Measurements from ENCODE around the gene ZSCAN21. TPM values are rescaled to one million over a fixed set of nuclear protein-coding genes. Genes with fewer than 3 reads are reported as not detected.

ZSCAN21 gene
- total and polyA plus RNA-seq, 10 of the 15 experiments (the other 5 are each of a cell fraction or from before 2014, with no cell fraction given): 1.9 to 9.6 (median 7.1) TPM

DNA sequence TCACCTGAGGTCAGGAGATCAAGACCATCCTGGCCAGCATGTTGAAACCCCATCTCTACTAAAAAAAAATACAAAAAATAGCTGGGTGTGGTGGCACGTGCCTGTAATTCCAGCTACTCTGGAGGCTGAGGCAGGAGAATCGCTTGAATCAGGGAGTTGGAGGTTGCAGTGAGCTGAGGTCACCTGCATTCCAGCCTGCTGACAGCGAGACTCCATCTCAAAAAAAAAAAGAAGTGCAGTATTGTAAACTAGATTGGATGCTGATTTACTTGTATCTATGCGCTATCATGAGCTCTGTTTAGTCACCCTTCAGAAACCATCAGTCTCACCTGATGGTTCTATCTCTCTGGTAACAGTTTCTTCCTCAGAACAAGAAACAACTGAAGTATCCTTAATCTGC, 13.8 kb downstream of the ZSCAN21 start:
- no peaks in the 10 kb centered on the region for H4K20me1 ChIP-seq (ENCODE audit: control insufficient read depth, insufficient read depth)
- H3K27ac ChIP-seq (ENCODE audit: control insufficient read depth, insufficient read depth): no peak overlapping the region
- ChIA-PET SMC1A (ENCODE audit: uncharacterized antibody, unreplicated experiment) (interaction anchor here (1.0 kb wide), 1 partner anchor 10 kb away, joined by 3 read pairs; no protein-coding TSS in a partner anchor), RAD21 (ENCODE audit: unreplicated experiment) (no interaction called here), POLR2A (interaction anchor here (0.6 to 1.0 kb wide), 2 partner anchors 13 to 32 kb away, joined by 3 to 4 read pairs; no protein-coding TSS in a partner anchor), CTCF (interaction anchor here (0.6 to 1.9 kb wide), 8 partner anchors 10 to 84 kb away, joined by 3 to 5 read pairs (median 3); no protein-coding TSS in a partner anchor)
- WGBS (ENCODE audit: insufficient coverage, insufficient replicate concordance, low lambda C conversion rate, missing lambda C conversion rate): 95% methylated on average over 4 of the region's 4 CpGs
- H2AFZ ChIP-seq (ENCODE audit: control insufficient read depth, low read depth, low read length): no peak overlapping the region
- H3K9me3 ChIP-seq (replicated peaks; ENCODE audit: control insufficient read depth, insufficient read depth, low read length): no peaks in the 10 kb centered on the region
- no peak for DNase-seq (ENCODE audit: low read depth, low spot score)
- H3K4me3 ChIP-seq: no peak overlapping the region
- no peak for FAIRE-seq
- in situ Hi-C loops (cut with MboI) (no loop called here), intact Hi-C loops (cut with micrococcal nuclease; ENCODE audit: unreplicated experiment) (no loop called here)
- no peaks in the 10 kb centered on the region for H3K79me2 ChIP-seq (ENCODE audit: control insufficient read depth, insufficient read depth, low read length)
- peaks cover 2 to 12% of the 10 kb centered on the region in 2 experiments; a peak in 2 of 4 replicates for H3K36me3 ChIP-seq (ENCODE audit: control insufficient read depth in 2 of 2, insufficient read depth in 2 of 2, low read length in 1 of 2)
- no TSS peak for BruUV-seq (replicated peaks)
- H3K27me3 ChIP-seq (replicated peaks in 1 of 2; ENCODE audit: control insufficient read depth in 2 of 2, insufficient read depth in 2 of 2, low read length in 1 of 2): no peaks in the 10 kb centered on the region
- TF ChIP-seq NFXL1 (IDR thresholded peaks at IDR 0.05; ENCODE audit: borderline replicate concordance) (no peak), ZBED1 (IDR thresholded peaks at IDR 0.05; ENCODE audit: borderline replicate concordance) (no peak), DPF2 (IDR thresholded peaks at IDR 0.05) (no peak)
- no peaks in the 10 kb centered on the region for H3K4me1 ChIP-seq (ENCODE audit: control insufficient read depth, insufficient read depth, low read length)
- H3K4me2 ChIP-seq (ENCODE audit: control insufficient read depth, insufficient read depth): no peak overlapping the region
- no peak overlapping the region for H3K9ac ChIP-seq (ENCODE audit: control insufficient read depth, insufficient read depth, low read length)
- ATAC-seq: no peak

DNA sequence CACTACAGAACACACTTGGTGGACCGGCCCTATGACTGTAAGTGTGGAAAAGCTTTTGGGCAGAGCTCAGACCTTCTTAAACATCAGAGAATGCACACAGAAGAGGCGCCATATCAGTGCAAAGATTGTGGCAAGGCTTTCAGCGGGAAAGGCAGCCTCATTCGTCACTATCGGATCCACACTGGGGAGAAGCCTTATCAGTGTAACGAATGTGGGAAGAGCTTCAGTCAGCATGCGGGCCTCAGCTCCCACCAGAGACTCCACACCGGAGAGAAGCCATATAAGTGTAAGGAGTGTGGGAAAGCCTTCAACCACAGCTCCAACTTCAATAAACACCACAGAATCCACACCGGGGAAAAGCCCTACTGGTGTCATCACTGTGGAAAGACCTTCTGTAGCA, 14.6 kb downstream of the ZSCAN21 start:
- no peak for TF ChIP-seq CREM (IDR thresholded peaks at IDR 0.05; ENCODE audit: low read depth)
- TF ChIP-seq CBX5 (IDR thresholded peaks at IDR 0.05; ENCODE audit: low read depth): no peak
- ChIA-PET CTCF (interaction anchor here (0.8 to 1.9 kb wide), 5 partner anchors 11 to 43 kb away, joined by 3 to 5 read pairs (median 3); no protein-coding TSS in a partner anchor), RAD21 (ENCODE audit: unreplicated experiment) (no interaction called here), SMC1A (ENCODE audit: uncharacterized antibody, unreplicated experiment) (interaction anchor here (0.6 kb wide), 1 partner anchor 10 kb away, joined by 3 read pairs; no protein-coding TSS in a partner anchor), POLR2A (interaction anchor here (1.0 kb wide), 1 partner anchor 12 kb away, joined by 3 read pairs; no protein-coding TSS in a partner anchor)
- Histone ChIP-seq H3K4me2 (ENCODE audit: control insufficient read depth, insufficient read depth) (no peak overlapping the region), H3K4me3 (no peak overlapping the region), H3K4me1 (ENCODE audit: control insufficient read depth, insufficient read depth, low read length) (no peaks in the 10 kb centered on the region), H3K27me3 (replicated peaks in 1 of 2; ENCODE audit: control insufficient read depth in 2 of 2, insufficient read depth in 2 of 2, low read length in 1 of 2) (no peaks in the 10 kb centered on the region), H3K9ac (ENCODE audit: control insufficient read depth, insufficient read depth, low read length) (no peak overlapping the region), H4K20me1 (ENCODE audit: control insufficient read depth, insufficient read depth) (no peaks in the 10 kb centered on the region), H2AFZ (ENCODE audit: control insufficient read depth, low read depth, low read length) (no peak overlapping the region), H3K9me3 (replicated peaks; ENCODE audit: control insufficient read depth, insufficient read depth, low read length) (no peaks in the 10 kb centered on the region), H3K36me3 (ENCODE audit: control insufficient read depth in 2 of 2, insufficient read depth in 2 of 2, low read length in 1 of 2) (peaks cover 2 to 12% of the 10 kb centered on the region in 2 experiments; a peak in 2 of 4 replicates), H3K27ac (ENCODE audit: control insufficient read depth, insufficient read depth) (no peak overlapping the region), H3K79me2 (ENCODE audit: control insufficient read depth, insufficient read depth, low read length) (no peaks in the 10 kb centered on the region)
- DNase-seq (ENCODE audit: low read depth, low spot score): no peak
- 98% methylated on average over 9 of the region's 9 CpGs for WGBS (ENCODE audit: insufficient coverage, insufficient replicate concordance, low lambda C conversion rate, missing lambda C conversion rate)
- no peak for FAIRE-seq
- in situ Hi-C loops (cut with MboI): no loop called here
- no peak for ATAC-seq
- TSS peak; percentile 61 for BruUV-seq (replicated peaks)
- intact Hi-C loops (cut with micrococcal nuclease; ENCODE audit: unreplicated experiment): no loop called here

All from GM12878 (cell line).